DMS79 treated with DMSO at 0.1 percent for 48 hours (cell line): ENCODE results near the gene CRADD.
"Not testable (repeated sequence)": the region's sequence is repeated elsewhere in the genome, so short reads cannot be mapped to it uniquely, and the experiment has no call there.

Source experiments
- DNase-seq: peaks from one replicate; lab custom pipeline; 2025; lab: John Stamatoyannopoulos, UW

CRADD gene

GRCh38 chr12:93706824-93707223, 29.6 kb downstream of the CRADD start:
- DNase-seq: no peak

GRCh38 chr12:93707836-93708235, 30.7 kb downstream of the CRADD start:
- DNase-seq: no peak

DNA sequence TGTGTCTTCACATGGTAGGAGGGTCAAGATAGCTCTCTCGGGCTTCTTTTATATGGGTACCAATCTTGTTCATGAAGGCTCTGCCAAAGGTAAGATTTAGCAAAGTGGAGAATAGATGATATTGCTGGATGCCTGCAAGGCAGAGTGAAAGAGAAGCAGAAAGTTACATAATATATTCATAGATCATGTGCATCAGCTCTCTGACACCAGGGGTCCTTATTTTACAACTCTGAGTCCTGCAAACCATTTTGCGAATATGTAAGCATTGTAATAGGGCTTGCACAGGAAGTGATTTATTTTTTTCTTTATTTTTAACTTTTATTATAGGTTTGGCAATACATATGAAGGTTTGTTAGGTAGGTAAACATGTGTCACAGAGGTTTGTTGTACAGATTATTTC, 31.8 kb downstream of the CRADD start:
- DNase-seq: no peak

DNA sequence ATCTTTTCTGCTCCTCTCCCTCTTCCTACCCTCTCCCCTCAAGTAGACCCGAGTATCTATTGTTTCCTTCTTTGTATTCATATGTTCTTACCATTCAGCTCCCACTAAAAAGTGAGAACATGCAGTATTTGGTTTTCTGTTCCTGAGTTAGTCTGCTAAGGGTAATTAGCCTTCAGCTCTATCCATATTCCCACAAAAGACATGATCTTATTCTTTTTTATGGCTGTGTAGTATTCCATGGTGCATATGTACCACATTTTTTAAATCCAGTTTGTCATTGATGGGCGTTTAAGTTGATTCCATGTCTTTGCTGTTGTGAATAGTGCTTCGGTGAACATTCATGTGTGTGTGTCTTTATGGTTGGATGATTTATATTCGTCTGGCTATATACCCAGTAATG, 32.2 kb downstream of the CRADD start:
- DNase-seq: no peak

- DNase-seq: no peak
Observed at GRCh38 chr12:93710574-93710926, 33.4 kb downstream of the CRADD start.

DNA sequence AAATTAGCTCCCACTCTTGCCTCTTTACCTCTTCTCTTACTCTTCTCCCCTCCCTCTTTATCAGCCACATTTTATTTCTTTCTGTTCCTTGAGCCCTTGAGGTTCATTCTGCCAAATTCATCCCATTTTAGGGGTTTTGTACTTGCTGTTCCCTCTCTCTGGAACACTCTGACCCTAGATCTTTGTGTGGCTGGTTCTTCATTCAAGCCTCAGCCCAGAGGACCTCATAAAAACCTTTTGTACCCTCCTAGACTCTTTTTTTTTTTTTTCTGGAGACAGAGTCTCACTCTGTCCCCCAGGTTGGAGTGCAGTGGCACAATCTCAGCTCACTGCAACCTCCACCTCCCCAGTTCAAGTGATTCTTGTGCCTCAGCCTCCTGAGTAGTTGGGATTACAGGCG, 34.3 kb downstream of the CRADD start:
- not testable (repeated sequence) for DNase-seq

GRCh38 chr12:93712200-93712599, 35.0 kb downstream of the CRADD start:
- no peak for DNase-seq

DNA sequence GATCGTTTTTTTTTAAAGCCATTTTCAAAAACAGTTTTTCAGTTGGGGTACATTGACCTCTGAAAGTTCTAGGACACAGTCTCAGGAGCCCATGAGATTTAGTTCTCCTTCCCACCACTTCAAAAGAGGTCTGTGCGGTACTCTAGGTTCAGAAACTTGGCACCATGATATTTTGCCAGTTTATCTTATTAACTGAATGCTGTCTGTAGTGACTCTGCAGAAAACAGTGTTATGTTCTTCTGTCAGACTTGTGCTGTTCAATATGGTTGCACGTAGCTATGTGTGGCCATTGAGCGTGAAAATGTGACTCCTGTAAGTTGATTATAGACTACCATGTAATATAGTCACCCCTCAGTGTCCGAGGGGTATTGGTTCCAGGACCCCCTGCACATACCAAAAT, 35.9 kb downstream of the CRADD start:
- no peak for DNase-seq

DNA sequence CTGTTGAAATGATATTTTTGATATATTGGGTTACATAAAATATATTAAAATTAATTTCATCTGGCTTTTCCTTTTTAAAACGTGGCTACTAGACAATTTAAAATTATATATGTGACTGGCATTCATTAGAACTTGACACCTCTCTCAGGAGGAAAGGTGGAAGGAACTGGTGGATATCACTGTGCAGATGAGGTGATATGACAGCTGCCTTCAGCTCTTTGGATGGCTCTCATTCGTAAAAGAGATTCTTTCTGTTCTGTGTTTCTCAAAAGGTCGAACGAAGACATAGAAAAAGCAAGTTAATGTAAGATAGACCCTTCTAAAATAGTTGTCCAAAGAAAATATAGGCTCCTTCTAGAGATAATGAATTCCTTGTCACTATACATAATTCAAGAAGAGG, 36.6 kb downstream of the CRADD start:
- DNase-seq: no peak

GRCh38 chr12:93714382-93714781, 37.2 kb downstream of the CRADD start:
- DNase-seq: no peak

- no peak for DNase-seq
Observed at GRCh38 chr12:93719710-93720109, 42.5 kb downstream of the CRADD start.

- DNase-seq: no peak
Observed at GRCh38 chr12:93720559-93720958, 43.4 kb downstream of the CRADD start.

DNA sequence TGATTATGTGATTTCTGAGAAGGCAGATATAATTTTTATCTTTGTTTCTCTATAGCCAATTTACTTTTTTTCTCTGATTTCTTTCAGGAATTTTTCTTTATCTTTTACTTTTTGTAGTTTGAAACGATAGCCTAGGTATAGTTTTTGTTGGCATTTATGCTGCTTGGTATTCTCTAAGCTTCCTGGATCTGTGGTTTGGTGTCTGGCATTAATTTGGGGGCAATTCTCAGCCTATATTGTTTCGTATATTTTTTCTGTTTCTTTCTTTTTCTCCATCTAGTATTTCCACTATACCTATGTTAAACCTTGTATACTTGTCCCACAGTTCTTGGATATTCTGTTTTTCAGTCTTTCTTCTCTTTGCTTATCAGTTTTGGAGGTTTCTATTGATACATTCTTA, 45.0 kb downstream of the CRADD start:
- no peak for DNase-seq

- DNase-seq: no peak
Observed at GRCh38 chr12:93722835-93723567, 45.8 kb downstream of the CRADD start.

DNA sequence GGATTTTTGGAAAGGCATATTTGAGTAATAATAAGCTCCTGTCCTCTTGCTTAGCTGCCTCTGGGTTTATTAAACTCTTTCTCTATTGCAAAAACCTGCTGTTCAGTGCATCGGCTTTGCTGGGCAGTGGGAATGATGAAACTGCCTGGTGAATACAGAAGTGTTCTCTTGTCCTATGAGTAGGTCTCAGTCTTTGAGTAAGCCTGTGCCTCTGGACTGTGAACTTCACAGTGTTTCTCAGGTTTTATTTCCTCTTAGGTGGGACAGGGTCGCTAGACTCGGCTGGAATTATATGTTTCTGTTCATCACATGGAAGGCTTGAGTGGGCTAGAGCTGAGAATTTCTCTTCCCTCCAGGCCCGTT, 46.4 kb downstream of the CRADD start:
- DNase-seq: no peak

DNA sequence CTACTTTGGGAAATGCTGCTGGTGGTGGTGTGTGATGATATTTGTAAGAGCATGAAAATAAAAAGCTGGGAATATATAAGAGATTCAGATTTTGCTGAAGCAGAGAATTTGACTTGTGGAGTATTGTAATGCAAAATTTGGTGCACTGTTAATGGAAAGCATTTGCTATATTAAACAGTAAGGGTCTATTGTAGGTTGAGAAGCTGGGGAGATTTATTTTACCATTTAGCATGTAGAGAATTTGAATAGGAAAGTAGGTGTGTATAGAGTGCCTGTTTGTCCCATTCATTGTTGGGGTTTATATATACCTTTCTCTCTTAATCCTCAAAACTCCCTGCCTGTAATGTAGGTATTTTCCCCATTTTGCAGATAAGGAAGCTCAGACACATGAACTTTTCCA, 48.4 kb downstream of the CRADD start:
- no peak for DNase-seq

DNA sequence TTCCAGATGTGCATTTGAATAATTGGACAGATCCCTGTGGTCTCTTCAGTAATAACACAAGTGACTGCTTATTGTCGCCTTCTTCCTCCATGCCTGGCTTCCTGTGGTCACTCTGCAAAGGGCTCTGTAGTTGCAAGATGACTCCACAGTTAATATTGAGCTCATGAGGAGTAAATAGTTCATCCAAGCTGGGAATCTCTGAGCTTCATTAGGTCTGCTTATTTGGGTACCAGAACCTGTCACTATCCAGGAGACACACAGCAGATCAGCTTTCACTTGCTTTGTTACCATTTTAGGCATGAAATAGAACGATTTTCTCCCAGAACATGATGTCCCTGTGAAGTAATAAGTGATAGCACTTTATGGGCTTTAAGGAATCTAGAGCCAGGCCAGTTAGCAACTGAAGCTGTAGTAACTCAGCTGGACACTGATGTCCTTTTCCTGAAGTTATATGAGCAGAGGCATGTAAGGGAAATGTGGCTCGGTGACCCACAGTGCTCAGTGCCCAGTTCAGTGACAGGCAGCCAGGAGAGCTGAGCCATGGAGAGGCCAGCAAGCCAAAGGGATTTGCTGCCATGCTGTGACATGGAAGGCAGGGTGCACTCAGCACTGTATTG, 50.1 kb downstream of the CRADD start:
- no peak for DNase-seq

DNA sequence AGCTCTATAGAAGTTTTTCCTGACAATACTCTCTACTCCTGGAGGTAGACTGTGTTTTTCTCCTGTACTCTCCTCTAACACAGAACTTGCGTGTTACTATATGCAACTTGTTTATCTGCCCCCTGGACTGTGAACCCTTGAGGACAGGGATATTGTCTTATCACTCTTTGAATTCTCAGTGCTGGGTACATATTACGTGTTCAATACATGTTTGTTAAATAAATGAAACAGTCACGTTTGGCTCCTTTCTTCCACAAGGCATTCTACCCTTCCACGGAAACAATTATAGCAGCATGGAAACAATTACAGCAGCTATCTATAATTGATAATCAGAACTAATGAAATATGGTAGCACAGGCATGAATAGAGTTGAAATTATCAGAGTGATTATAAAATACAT, 50.7 kb downstream of the CRADD start:
- DNase-seq: no peak

- no peak for DNase-seq
Observed at GRCh38 chr12:93729934-93730333, 52.8 kb downstream of the CRADD start.

DNA sequence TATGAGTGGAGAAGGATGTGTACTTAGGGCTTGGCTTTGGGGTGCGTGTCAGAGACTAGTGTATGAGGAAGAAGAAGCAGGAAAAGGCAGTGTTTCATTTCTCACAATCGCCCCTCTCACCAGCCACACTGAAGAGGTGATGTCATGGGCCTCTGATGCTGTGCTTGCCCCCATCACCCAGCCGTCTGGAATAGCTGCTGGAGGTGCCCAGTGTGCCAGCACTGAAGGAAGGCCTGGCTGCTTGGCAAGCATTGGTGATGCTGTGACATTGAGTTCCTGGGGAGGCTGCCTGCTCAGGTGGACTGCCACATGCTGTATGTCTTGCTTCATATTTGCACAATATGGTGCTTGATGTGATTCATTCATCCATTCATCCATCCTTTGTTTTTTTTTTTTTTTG, 56.2 kb downstream of the CRADD start:
- no peak for DNase-seq

- DNase-seq: no peak
Observed at GRCh38 chr12:93733928-93734327, 56.8 kb downstream of the CRADD start.

DNA sequence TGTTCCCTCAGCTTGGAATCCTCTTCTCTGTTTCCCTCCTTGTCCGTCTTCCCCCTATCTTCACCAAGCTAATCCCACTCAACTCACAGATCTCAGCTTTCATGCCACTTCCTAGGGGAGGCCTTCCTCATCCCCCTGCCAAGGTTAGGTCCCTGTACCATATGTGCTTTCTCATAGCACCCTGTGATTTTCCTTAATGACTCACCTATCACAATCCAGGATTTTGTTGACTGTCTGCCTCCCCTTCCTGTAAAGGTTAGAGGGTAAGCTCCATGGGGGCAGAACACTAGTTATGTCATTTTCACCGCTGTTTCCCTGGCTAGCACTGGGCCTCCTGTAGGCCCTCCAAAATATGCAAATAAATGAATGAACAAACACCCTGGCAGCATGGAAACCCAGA, 57.6 kb downstream of the CRADD start:
- DNase-seq: no peak

GRCh38 chr12:93736640-93737178, 59.5 kb downstream of the CRADD start:
- DNase-seq: no peak
